GM23338 (cell line): ENCODE measurements around the gene POLDIP3. TPM values are rescaled to one million over a fixed set of nuclear protein-coding genes. Genes with fewer than 3 reads are reported as not detected.
A peak's percentile ranks its signal among the peaks of the same experiment; 100 is the strongest.

ENCODE experiments used
- ATAC-seq: fragments of 200-7000 bp; cut with Tn5 transposase; 3 replicates; pipeline ENCODE4 v1.9.1; 2020
- DNase-seq: peaks from one replicate; pipeline ENCODE4 v3.0.0-alpha.2; 2015; ENCODE audit warnings: low spot score
- H2AFZ ChIP-seq: fragments of 200-600 bp; sonication (generic); 2 replicates; pipeline ENCODE4 v1.8.0; 2016; ENCODE audit warnings: antibody characterized with exemption, mild to moderate bottlenecking, moderate library complexity
- H3F3A ChIP-seq: fragments of 200-600 bp; sonication (generic); replicated peaks from 2 replicates; pipeline ENCODE4 v1.8.0; 2017; ENCODE audit warnings: antibody characterized with exemption, mixed run types, low read depth
- H3K27ac ChIP-seq: fragments of 200-600 bp; sonication (generic); 2 replicates; pipeline ENCODE4 v1.6.1; 2016; ENCODE audit warnings: low read depth
- H3K27me3 ChIP-seq: fragments of 200-600 bp; sonication (generic); 2 replicates; pipeline ENCODE4 v1.8.0; 2016; ENCODE audit warnings: mild to moderate bottlenecking, mixed run types, moderate library complexity; ENCODE audit not compliant: insufficient read depth
- H3K36me3 ChIP-seq: fragments of 200-600 bp; sonication (generic); 2 replicates; pipeline ENCODE4 v1.8.0; 2016; ENCODE audit warnings: mild to moderate bottlenecking; ENCODE audit not compliant: insufficient read depth
- H3K4me1 ChIP-seq: fragments of 200-600 bp; sonication (generic); 2 replicates; pipeline ENCODE4 v1.8.0; 2016; ENCODE audit warnings: mild to moderate bottlenecking, moderate library complexity; ENCODE audit not compliant: insufficient read depth
- H3K4me2 ChIP-seq: fragments of 200-600 bp; sonication (generic); 2 replicates; pipeline ENCODE4 v1.7.1; 2017; ENCODE audit warnings: mixed run types
- H3K4me3 ChIP-seq: fragments of 200-600 bp; sonication (generic); 2 replicates; pipeline ENCODE4 v1.6.1; 2016; ENCODE audit warnings: mixed run types
- H3K79me2 ChIP-seq: fragments of 200-600 bp; sonication (generic); replicated peaks from 2 replicates; pipeline ENCODE4 v1.8.0; 2017; ENCODE audit warnings: mild to moderate bottlenecking; ENCODE audit not compliant: insufficient read depth
- H3K9me2 ChIP-seq: fragments of 200-600 bp; sonication (generic); 2 replicates; pipeline ENCODE4 v1.8.0; 2017; ENCODE audit not compliant: insufficient read depth
- H4K20me1 ChIP-seq: fragments of 200-600 bp; sonication (generic); replicated peaks from 2 replicates; pipeline ENCODE4 v1.8.0; 2017; ENCODE audit warnings: mild to moderate bottlenecking; ENCODE audit not compliant: insufficient read depth
- H3K27ac Mint-ChIP-seq: 2 replicates; pipeline ENCODE4 v1.8.0; 2020; ENCODE audit warnings: inconsistent platforms, mild to moderate bottlenecking, moderate library complexity, mixed read lengths
- H3K27me3 Mint-ChIP-seq: 3 replicates; pipeline ENCODE4 v1.8.0; 2022; ENCODE audit warnings: low read depth, mild to moderate bottlenecking, moderate library complexity, mixed read lengths, inconsistent platforms; ENCODE audit not compliant: insufficient read depth, poor library complexity
- H3K36me3 Mint-ChIP-seq: 3 replicates; pipeline ENCODE4 v1.8.0; 2021; ENCODE audit warnings: low read depth, mild to moderate bottlenecking, inconsistent platforms, moderate library complexity, mixed read lengths
- H3K4me1 Mint-ChIP-seq: 3 replicates; pipeline ENCODE4 v1.8.0; 2020; ENCODE audit warnings: mild to moderate bottlenecking, inconsistent platforms, mixed read lengths
- H3K4me3 Mint-ChIP-seq: 3 replicates; pipeline ENCODE4 v1.8.0; 2021; ENCODE audit warnings: moderate library complexity, mild to moderate bottlenecking, inconsistent platforms, mixed read lengths
- H3K9me3 Mint-ChIP-seq: 3 replicates; pipeline ENCODE4 v1.8.0; 2020; ENCODE audit warnings: moderate library complexity, mild to moderate bottlenecking, inconsistent platforms, mixed read lengths
- JUNB ChIP-seq: IDR thresholded peaks from one replicate; pipeline ENCODE4 v1.6.1; 2016; ENCODE audit warnings: antibody characterized with exemption; ENCODE audit not compliant: unreplicated experiment
- POLR2AphosphoS5 ChIP-seq: IDR thresholded peaks from 2 replicates; pipeline ENCODE4 v1.6.1; 2016; ENCODE audit warnings: antibody characterized with exemption, low read depth
- STAT1 ChIP-seq: IDR thresholded peaks from one replicate; pipeline ENCODE4 v1.6.1; 2016; ENCODE audit warnings: antibody characterized with exemption; ENCODE audit not compliant: unreplicated experiment
- ZNF114 ChIP-seq: fragments of 250-450 bp; sonication (Bioruptor Pico); IDR thresholded peaks from 2 replicates; pipeline ENCODE4 v1.5.0; 2020; ENCODE audit warnings: mild to moderate bottlenecking, moderate library complexity
- ZNF331 ChIP-seq: fragments of 250-450 bp; sonication (Bioruptor Pico); IDR thresholded peaks from 2 replicates; pipeline ENCODE4 v1.5.0; 2020; ENCODE audit warnings: low read depth, mild to moderate bottlenecking, moderate library complexity
- polyA plus RNA-seq: library from polyadenylated mRNA; unstranded; fragments of >200 nt; fragmentation: Nextera tagmentation; extraction: Ambion mirVana; gene quantifications from 2 replicates; pipeline ENCODE4 v1.2.1, GENCODE V29; 2016
- total RNA-seq: library from RNA; depleted of rRNA; stranded (reverse); fragments of >200 nt; shearing (Covaris generic); gene quantifications from 2 replicates; pipeline ENCODE4 v1.2.3, GENCODE V29; 2014
- TF ChIP-seq, protein P1 (sequence below): IDR thresholded peaks from 2 replicates; pipeline ENCODE4 v1.6.1; 2016; ENCODE audit warnings: antibody characterized with exemption
- TF ChIP-seq, protein P2 (sequence below), 2 experiments: fragments of 200-600 bp in 1 of 2; sonication (generic) in 1 of 2; conservative IDR thresholded peaks; 2 replicates each; pipeline versions ENCODE4 v1.5.1 to v1.6.1; 2016 to 2017; ENCODE audit warnings: antibody characterized with exemption in 2 of 2, low read depth in 2 of 2, mild to moderate bottlenecking in 2 of 2, moderate library complexity in 1 of 2
- TF ChIP-seq, protein P3 (sequence below): fragments of 250-450 bp; sonication (Bioruptor Pico); IDR thresholded peaks from 2 replicates; pipeline ENCODE4 v1.5.0; 2020; ENCODE audit warnings: mild to moderate bottlenecking, moderate library complexity

POLDIP3 gene
- total and polyA plus RNA-seq, 2 experiments from 2014 or later, result 38.2 to 54.3 TPM

DNA sequence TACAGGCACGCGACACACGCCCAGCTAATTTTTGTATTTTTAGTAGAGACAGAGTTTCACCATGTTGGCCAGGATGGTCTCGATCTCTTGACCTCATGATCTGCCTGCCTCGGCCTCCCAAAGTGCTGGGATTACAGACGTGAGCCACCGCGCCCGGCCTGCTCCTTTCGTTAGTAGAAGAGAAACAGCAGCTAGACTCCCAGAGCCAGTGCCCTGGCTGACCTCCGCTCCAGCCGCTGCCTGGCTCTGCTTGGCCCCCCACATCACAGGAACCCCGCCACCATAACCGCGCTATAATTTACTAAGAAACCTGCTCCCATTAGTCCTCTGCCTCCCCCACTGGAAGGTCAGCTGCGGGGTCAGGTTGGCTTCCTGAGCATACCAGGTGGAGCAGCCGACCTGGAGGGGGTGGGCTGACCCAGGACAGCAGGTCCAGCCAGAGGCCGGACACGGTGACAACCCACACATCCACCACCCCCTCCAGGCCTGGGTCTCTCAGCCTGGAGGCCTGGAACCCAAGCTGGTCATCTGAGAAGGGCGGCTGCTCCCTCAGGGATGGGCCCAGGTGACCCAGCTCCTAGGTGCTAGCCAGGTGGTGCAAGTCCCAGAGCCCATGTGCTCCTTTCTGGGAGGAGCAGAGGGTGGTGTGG lies 7.5 kb upstream of the POLDIP3 start:
- no peak overlapping the region for H3K27ac ChIP-seq
- H3K9me2 ChIP-seq, result no peaks in the 10 kb centered on the region
- no peak overlapping the region for H3K4me2 ChIP-seq
- ATAC-seq, result no peak
- no peak for DNase-seq
- H3F3A ChIP-seq, result no peaks in the 10 kb centered on the region
- Mint-ChIP-seq H3K36me3 (peaks cover 9% of the 10 kb centered on the region), H3K27me3 (peaks cover 23% of the 10 kb centered on the region), H3K4me3 (no peak overlapping the region), H3K9me3 (no peaks in the 10 kb centered on the region), H3K4me1 (peaks cover 14% of the 10 kb centered on the region), H3K27ac (no peak overlapping the region)
- TF ChIP-seq STAT1 (no peak), JUNB (no peak), ZNF331 (no peak), ZNF114 (no peak)
- TF ChIP-seq, protein P1, sequence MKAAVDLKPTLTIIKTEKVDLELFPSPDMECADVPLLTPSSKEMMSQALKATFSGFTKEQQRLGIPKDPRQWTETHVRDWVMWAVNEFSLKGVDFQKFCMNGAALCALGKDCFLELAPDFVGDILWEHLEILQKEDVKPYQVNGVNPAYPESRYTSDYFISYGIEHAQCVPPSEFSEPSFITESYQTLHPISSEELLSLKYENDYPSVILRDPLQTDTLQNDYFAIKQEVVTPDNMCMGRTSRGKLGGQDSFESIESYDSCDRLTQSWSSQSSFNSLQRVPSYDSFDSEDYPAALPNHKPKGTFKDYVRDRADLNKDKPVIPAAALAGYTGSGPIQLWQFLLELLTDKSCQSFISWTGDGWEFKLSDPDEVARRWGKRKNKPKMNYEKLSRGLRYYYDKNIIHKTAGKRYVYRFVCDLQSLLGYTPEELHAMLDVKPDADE, result no peak
- TF ChIP-seq, protein P2, sequence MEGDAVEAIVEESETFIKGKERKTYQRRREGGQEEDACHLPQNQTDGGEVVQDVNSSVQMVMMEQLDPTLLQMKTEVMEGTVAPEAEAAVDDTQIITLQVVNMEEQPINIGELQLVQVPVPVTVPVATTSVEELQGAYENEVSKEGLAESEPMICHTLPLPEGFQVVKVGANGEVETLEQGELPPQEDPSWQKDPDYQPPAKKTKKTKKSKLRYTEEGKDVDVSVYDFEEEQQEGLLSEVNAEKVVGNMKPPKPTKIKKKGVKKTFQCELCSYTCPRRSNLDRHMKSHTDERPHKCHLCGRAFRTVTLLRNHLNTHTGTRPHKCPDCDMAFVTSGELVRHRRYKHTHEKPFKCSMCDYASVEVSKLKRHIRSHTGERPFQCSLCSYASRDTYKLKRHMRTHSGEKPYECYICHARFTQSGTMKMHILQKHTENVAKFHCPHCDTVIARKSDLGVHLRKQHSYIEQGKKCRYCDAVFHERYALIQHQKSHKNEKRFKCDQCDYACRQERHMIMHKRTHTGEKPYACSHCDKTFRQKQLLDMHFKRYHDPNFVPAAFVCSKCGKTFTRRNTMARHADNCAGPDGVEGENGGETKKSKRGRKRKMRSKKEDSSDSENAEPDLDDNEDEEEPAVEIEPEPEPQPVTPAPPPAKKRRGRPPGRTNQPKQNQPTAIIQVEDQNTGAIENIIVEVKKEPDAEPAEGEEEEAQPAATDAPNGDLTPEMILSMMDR (conservative IDR thresholded peaks at IDR 0.05; ENCODE audit: low read depth in 2 of 2), result no peak
- peaks cover 8% of the 10 kb centered on the region; the same call in 1 of the 2 replicates for H4K20me1 ChIP-seq
- H3K27me3 ChIP-seq, result no peaks in the 10 kb centered on the region
- no peaks in the 10 kb centered on the region for H3K4me1 ChIP-seq
- H3K4me3 ChIP-seq, result no peak overlapping the region
- H3K36me3 ChIP-seq, result no peaks in the 10 kb centered on the region; the same call in 1 of the 2 replicates
- H3K79me2 ChIP-seq, result no peaks in the 10 kb centered on the region
- no peak overlapping the region for H2AFZ ChIP-seq

DNA sequence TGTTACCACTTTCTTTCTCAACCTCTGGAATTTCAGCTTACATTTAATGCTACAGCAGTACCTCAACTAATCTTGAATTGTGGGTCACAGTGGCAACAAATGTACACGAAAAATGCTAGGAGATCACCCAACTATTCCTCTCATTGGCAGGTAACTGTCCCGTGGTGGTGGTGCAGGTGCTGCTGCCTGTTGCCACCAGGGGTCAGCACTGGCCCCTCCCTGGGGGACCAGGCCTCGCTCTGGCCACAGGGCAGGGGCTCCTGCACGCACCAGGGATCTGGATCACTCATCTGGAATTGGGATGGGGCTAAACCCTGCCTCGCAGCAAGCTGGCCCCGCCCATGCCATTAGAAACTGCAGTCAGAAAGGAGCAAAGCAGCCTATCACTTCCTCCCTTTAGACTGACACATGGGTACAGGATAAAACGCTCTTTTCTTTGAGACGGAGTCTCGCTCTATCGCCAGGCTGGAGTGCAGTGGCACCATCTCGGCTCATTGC lies 6.9 kb upstream of the POLDIP3 start:
- Histone ChIP-seq H2AFZ (no peak overlapping the region), H3K4me2 (no peak overlapping the region), H3K4me3 (no peak overlapping the region), H4K20me1 (peaks cover 8% of the 10 kb centered on the region; the same call in 1 of the 2 replicates), H3K79me2 (no peaks in the 10 kb centered on the region), H3F3A (no peaks in the 10 kb centered on the region), H3K9me2 (no peaks in the 10 kb centered on the region), H3K36me3 (no peaks in the 10 kb centered on the region; the same call in 1 of the 2 replicates), H3K27ac (no peak overlapping the region), H3K4me1 (no peaks in the 10 kb centered on the region), H3K27me3 (no peaks in the 10 kb centered on the region)
- no peaks in the 10 kb centered on the region for H3K9me3 Mint-ChIP-seq
- peak; percentile 96 for DNase-seq
- H3K4me1 Mint-ChIP-seq, result peaks cover 14% of the 10 kb centered on the region
- peaks cover 7% of the 10 kb centered on the region for H3K36me3 Mint-ChIP-seq
- no peak overlapping the region for H3K27ac Mint-ChIP-seq
- H3K4me3 Mint-ChIP-seq, result no peak overlapping the region
- H3K27me3 Mint-ChIP-seq, result peaks cover 23% of the 10 kb centered on the region
- ATAC-seq, result peak; percentile 92
- no peak for TF ChIP-seq POLR2AphosphoS5
- TF ChIP-seq, protein P2 (conservative IDR thresholded peaks at IDR 0.05; ENCODE audit: low read depth in 2 of 2), result peak; percentile 94 to 97
- TF ChIP-seq, protein P3, sequence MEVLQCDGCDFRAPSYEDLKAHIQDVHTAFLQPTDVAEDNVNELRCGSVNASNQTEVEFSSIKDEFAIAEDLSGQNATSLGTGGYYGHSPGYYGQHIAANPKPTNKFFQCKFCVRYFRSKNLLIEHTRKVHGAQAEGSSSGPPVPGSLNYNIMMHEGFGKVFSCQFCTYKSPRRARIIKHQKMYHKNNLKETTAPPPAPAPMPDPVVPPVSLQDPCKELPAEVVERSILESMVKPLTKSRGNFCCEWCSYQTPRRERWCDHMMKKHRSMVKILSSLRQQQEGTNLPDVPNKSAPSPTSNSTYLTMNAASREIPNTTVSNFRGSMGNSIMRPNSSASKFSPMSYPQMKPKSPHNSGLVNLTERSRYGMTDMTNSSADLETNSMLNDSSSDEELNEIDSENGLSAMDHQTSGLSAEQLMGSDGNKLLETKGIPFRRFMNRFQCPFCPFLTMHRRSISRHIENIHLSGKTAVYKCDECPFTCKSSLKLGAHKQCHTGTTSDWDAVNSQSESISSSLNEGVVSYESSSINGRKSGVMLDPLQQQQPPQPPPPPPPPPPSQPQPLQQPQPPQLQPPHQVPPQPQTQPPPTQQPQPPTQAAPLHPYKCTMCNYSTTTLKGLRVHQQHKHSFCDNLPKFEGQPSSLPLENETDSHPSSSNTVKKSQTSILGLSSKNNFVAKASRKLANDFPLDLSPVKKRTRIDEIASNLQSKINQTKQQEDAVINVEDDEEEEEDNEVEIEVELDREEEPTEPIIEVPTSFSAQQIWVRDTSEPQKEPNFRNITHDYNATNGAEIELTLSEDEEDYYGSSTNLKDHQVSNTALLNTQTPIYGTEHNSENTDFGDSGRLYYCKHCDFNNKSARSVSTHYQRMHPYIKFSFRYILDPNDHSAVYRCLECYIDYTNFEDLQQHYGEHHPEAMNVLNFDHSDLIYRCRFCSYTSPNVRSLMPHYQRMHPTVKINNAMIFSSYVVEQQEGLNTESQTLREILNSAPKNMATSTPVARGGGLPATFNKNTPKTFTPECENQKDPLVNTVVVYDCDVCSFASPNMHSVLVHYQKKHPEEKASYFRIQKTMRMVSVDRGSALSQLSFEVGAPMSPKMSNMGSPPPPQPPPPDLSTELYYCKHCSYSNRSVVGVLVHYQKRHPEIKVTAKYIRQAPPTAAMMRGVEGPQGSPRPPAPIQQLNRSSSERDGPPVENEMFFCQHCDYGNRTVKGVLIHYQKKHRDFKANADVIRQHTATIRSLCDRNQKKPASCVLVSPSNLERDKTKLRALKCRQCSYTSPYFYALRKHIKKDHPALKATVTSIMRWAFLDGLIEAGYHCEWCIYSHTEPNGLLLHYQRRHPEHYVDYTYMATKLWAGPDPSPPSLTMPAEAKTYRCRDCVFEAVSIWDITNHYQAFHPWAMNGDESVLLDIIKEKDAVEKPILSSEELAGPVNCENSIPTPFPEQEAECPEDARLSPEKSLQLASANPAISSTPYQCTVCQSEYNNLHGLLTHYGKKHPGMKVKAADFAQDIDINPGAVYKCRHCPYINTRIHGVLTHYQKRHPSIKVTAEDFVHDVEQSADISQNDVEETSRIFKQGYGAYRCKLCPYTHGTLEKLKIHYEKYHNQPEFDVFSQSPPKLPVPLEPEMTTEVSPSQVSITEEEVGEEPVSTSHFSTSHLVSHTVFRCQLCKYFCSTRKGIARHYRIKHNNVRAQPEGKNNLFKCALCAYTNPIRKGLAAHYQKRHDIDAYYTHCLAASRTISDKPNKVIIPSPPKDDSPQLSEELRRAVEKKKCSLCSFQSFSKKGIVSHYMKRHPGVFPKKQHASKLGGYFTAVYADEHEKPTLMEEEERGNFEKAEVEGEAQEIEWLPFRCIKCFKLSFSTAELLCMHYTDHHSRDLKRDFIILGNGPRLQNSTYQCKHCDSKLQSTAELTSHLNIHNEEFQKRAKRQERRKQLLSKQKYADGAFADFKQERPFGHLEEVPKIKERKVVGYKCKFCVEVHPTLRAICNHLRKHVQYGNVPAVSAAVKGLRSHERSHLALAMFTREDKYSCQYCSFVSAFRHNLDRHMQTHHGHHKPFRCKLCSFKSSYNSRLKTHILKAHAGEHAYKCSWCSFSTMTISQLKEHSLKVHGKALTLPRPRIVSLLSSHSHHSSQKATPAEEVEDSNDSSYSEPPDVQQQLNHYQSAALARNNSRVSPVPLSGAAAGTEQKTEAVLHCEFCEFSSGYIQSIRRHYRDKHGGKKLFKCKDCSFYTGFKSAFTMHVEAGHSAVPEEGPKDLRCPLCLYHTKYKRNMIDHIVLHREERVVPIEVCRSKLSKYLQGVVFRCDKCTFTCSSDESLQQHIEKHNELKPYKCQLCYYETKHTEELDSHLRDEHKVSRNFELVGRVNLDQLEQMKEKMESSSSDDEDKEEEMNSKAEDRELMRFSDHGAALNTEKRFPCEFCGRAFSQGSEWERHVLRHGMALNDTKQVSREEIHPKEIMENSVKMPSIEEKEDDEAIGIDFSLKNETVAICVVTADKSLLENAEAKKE (CRISPR knock-in tag), result no peak
- TF ChIP-seq ZNF331, result no peak
- no peak for TF ChIP-seq ZNF114
